GM19372 (cell line): ENCODE results near the gene IDUA.
"Not testable (repeated sequence)": the region's sequence is repeated elsewhere in the genome, so short reads cannot be mapped to it uniquely, and the experiment has no call there.

ENCODE experiments used
- ATAC-seq: cut with Tn5 transposase; IDR thresholded peaks from one replicate; pipeline ENCODE4 v1.9.1; 2021; ENCODE audit warnings: mild to moderate bottlenecking, low read depth, moderate library complexity; ENCODE audit not compliant: unreplicated experiment

The IDUA gene

GRCh38 chr4:999240-999863 lies 12.5 kb downstream of the IDUA start:
- not testable (repeated sequence) for ATAC-seq

- no peak for ATAC-seq
Observed at GRCh38 chr4:999882-1000425, 13.1 kb downstream of the IDUA start.

DNA sequence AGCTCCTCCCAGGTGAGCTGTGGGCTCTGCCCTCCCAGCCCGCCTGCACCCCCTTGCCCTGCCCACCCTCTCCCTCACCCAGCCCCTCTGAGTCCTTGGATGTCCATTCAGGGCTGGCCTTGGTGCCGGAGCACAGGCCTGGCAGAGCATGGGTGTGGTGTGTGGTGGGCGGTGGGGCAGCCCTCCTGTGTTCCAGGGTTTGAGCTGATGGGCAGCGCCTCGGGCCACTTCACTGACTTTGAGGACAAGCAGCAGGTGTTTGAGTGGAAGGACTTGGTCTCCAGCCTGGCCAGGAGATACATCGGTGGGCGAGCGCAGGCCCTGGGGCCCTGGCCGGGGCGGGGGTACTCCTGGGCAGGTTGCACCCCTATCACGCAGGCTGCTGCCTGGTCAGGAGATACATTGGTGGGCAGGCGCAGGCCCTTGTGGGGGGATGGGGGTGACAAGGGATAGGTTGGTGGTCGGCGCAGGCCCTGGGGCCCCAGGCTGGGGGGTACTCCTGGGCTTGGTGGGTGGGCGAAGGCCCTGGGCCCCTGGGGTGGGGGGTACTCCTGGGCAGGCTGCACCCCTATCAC lies 13.9 kb downstream of the IDUA start:
- ATAC-seq, result no peak

DNA sequence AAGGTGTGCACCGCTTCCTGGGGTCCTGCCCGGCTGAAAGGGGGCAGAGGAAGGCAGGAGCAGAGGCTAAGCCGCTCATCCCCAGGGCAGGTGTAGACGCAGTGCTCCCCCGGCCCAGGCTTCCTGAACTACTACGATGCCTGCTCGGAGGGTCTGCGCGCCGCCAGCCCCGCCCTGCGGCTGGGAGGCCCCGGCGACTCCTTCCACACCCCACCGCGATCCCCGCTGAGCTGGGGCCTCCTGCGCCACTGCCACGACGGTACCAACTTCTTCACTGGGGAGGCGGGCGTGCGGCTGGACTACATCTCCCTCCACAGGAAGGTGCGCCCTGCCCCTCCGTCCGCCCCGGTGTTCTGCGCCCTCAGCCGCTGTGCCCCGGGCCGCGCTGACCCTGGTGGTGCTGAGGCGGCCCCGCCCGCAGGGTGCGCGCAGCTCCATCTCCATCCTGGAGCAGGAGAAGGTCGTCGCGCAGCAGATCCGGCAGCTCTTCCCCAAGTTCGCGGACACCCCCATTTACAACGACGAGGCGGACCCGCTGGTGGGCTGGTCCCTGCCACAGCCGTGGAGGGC lies 14.8 kb downstream of the IDUA start:
- ATAC-seq, result no peak

- no peak for ATAC-seq
Observed at GRCh38 chr4:1002131-1002630, 15.3 kb downstream of the IDUA start.

DNA sequence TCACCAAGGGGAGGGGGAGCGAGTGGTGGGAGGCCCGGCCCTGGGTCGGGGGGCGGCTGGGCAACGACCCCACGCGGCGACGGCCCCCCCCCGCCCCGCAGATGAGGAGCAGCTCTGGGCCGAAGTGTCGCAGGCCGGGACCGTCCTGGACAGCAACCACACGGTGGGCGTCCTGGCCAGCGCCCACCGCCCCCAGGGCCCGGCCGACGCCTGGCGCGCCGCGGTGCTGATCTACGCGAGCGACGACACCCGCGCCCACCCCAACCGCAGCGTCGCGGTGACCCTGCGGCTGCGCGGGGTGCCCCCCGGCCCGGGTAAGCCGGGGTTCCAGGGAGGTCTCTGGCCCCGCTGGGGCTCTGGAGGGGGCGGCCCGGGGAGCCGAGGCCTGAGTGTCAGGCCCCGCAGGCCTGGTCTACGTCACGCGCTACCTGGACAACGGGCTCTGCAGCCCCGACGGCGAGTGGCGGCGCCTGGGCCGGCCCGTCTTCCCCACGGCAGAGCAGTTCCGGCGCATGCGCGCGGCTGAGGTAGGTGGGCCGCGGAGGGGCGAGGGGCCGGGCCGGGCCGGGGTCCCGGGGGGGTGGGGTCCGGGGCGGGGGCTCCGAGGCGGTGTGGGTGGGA lies 15.9 kb downstream of the IDUA start:
- ATAC-seq, result no peak

DNA sequence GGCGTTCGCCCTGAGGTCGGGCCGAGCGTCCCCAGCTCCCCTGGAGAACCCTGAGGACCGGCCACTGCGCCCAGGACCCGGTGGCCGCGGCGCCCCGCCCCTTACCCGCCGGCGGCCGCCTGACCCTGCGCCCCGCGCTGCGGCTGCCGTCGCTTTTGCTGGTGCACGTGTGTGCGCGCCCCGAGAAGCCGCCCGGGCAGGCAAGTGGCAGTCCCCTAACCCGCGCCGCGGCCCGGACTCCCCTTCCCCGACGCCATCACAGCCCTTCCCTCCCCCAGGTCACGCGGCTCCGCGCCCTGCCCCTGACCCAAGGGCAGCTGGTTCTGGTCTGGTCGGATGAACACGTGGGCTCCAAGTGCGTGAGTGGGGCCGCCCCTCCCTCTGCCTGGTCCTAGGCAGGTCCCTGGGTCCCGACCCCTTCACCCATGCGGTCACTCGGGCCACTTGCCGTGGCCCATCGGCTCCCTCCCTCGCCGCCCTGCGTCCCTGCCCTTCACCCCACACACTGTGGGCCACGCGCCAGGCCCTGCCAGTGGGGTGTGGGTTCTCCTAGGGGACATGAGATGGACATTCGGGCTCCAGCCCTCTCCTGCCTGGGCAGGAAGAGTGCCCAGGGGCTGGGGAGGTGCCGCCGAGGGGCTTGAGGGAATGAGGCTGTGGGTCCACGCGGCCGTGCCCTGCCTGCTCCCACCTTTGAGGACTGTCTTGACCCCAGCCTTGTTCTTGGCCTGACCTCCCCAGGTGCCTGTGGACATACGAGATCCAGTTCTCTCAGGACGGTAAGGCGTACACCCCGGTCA lies 16.6 kb downstream of the IDUA start:
- no peak for ATAC-seq

DNA sequence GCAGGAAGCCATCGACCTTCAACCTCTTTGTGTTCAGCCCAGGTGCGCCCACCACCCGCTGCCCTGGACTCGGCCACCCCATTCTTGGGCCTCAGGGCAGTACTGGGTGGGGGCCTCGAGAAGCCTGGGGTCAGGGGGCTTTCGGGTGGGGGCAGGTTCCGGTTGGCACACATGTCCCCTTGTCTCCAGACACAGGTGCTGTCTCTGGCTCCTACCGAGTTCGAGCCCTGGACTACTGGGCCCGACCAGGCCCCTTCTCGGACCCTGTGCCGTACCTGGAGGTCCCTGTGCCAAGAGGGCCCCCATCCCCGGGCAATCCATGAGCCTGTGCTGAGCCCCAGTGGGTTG lies 17.2 kb downstream of the IDUA start:
- no peak for ATAC-seq

GRCh38 chr4:1004557-1005485 lies 18.0 kb downstream of the IDUA start:
- no peak for ATAC-seq

DNA sequence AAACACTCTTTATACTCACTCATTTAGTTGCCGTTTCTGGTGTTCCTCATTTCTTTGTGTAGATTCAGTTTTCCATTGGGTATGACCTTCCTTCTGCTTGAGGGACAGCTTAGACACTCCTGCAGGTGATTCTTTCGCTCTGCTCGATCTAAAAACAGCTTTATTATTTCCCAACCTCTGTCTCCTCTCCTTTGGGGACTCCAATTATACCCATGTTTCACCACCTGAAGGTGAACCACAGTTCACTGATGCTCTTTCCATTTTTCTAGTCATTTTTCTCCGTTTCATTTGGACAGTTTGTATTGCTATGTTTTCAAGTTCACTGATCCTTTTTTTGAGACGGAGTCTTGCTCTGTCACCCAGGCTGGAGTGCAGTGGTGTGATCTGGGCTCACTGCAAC lies 20.0 kb downstream of the IDUA start:
- ATAC-seq, result no peak

- peak; percentile 7 for ATAC-seq
Observed at GRCh38 chr4:1008840-1009541, 22.1 kb downstream of the IDUA start.

DNA sequence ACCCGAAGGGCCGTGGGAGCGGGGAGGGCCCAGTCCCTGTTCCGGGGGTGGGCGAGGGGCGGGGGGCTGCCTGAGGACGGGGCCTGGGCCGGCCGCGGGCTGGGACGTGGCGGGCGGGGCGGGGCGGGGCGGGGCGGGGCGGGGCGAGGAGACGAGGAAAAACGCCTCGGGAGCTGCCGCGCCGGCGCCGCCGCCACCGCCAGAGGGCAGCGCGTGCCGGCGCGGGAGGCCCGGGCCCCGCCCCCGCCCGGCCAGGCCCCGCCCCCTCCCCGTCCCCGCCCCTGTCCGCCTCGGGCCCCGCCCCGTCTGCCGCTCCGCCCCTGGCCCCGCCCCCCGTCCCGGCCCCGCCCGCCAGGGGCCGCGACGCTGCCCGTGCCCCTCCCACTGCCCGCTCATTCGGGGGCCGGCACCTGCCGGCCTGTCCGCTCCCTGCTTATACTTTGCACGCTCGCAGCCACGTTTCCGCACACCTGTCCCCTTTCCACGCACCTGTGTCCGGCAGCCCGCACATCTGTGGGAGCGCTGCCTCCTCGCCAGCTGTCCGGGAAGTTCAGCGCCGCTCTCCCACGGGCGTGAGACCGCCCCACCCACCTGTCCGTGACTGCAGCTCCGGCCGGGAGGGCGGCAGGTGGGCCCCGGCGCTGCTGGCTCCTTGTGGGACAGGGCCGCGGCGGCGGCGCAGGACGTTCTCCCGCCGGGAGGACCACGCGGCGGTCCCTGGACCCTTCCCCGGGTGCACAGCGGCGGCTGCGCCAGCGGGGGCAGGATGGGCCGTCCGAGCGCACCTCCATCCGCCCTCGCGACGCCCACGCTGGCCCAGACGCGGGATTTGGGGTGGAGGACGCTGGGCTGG lies 22.9 kb downstream of the IDUA start:
- peak; percentile 41 for ATAC-seq

- no peak for ATAC-seq
Observed at GRCh38 chr4:1010395-1011021, 23.7 kb downstream of the IDUA start.

DNA sequence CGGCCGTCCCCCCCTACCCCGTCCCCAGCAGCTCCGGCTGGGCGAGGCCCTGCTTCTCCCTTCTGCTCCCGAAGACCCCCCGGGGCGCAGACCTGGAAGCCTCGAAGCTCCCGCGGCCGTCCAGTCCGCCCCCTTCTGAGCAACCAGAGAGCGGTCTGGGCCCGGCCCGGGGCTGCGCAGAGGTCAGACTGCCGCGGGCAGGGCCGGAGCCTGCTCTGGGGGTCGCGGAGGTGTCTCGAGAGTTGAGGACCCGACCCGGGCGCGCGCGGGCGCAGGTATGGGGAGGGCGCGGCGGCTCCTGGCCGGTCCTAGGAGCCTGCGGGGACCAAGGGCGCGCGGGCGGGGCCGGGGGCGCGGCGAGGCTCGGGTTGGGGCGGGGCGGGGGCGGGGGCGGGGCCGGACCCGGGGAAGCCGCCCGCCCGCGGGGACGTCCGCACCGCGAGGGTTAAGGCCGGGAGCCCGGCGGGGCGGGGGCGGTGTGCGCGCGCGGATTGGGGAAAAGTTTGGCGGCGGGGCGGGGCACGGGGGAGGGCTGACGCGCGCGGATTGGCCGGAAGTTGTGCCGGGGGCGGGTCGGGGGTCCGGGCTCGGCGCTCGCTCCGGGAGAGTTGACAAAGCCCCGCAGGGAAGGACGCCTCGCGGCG lies 24.3 kb downstream of the IDUA start, which contains the start of gene FGFRL1:
Gene FGFRL1 (plus strand): TSS at position 605 of the 644 bp plus-strand sequence. CDS start 860 bp downstream, outside the sequence.
- peak; percentile 35 for ATAC-seq

- ATAC-seq, result no peak
Observed at GRCh38 chr4:1011666-1012033, 24.8 kb downstream of the IDUA start.

DNA sequence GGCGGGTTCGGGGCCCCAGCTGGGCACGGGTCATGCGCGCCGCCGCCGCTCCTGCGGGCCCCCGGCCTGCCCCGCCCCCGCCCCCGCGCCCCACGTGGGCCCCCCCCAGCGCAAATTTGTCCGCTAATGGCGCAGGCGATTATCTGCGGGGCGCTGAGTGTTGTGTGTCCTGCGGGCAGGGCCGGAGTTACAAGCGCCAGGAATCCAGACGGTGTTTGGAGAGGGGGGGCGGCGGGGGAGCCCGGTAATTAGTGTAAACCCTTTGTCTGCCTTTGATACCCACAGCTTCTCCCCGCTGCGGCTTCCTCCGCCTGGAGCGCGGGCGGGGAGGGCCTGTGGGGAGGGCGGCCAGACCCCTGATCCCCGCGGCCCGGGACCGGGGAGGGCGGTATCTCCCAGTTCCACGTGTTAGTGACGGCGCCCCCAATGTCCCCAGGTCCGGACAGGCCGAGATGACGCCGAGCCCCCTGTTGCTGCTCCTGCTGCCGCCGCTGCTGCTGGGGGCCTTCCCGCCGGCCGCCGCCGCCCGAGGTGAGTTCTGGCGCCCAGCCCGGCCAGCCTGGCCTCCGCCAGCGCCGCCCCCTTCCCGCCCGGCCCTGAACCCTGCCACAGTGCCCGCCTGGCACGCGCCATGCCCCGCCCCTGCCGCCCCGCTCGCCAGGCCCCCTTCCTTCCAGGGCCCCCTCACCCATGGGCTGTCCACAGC lies 25.3 kb downstream of the IDUA start:
- ATAC-seq, result no peak
